ENCODE measurements around the gene SHISAL1.

The SHISAL1 gene

DNA sequence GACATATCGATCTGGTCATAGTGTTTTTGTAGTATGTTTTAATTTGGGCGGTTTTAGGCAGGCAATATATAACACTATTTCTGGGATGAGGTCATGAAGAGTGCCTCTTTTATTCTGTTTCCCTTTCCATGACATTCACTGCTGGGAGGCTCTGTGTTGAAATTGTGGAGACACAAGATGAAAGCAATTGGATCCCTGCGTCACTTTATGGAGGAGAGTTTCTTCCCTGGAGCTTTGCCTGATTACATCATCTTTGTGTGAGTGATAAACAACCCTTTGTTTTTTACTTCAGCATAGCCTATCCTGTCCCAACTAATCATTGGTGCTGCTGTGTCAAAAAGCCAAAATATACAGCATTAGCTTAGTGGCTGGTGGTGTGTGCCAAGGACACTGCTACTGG is 83.4 kb downstream of the SHISAL1 start:
- TF ChIP-seq ZC3H10 (CRISPR knock-in tag; IDR thresholded peaks at IDR 0.05): no peak
- TF ChIP-seq, protein P1, sequence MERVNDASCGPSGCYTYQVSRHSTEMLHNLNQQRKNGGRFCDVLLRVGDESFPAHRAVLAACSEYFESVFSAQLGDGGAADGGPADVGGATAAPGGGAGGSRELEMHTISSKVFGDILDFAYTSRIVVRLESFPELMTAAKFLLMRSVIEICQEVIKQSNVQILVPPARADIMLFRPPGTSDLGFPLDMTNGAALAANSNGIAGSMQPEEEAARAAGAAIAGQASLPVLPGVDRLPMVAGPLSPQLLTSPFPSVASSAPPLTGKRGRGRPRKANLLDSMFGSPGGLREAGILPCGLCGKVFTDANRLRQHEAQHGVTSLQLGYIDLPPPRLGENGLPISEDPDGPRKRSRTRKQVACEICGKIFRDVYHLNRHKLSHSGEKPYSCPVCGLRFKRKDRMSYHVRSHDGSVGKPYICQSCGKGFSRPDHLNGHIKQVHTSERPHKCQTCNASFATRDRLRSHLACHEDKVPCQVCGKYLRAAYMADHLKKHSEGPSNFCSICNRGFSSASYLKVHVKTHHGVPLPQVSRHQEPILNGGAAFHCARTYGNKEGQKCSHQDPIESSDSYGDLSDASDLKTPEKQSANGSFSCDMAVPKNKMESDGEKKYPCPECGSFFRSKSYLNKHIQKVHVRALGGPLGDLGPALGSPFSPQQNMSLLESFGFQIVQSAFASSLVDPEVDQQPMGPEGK (CRISPR knock-in tag; IDR thresholded peaks at IDR 0.05; ENCODE audit: borderline replicate concordance): no peak
- TF ChIP-seq ZFP30 (CRISPR knock-in tag; IDR thresholded peaks at IDR 0.05): no peak
- TF ChIP-seq GLIS3 (CRISPR knock-in tag; IDR thresholded peaks at IDR 0.05): no peak
- no peak for TF ChIP-seq ESRRG (CRISPR knock-in tag; IDR thresholded peaks at IDR 0.05)
- no peak for TF ChIP-seq TOX (CRISPR knock-in tag; IDR thresholded peaks at IDR 0.05; ENCODE audit: borderline replicate concordance)
- TF ChIP-seq CSDC2 (CRISPR knock-in tag; IDR thresholded peaks at IDR 0.05): no peak
- TF ChIP-seq ZNF8 (CRISPR knock-in tag; IDR thresholded peaks at IDR 0.05): no peak
- TF ChIP-seq ARNTL (CRISPR knock-in tag; IDR thresholded peaks at IDR 0.05; ENCODE audit: borderline replicate concordance, low read depth): no peak
- TF ChIP-seq, protein P2, sequence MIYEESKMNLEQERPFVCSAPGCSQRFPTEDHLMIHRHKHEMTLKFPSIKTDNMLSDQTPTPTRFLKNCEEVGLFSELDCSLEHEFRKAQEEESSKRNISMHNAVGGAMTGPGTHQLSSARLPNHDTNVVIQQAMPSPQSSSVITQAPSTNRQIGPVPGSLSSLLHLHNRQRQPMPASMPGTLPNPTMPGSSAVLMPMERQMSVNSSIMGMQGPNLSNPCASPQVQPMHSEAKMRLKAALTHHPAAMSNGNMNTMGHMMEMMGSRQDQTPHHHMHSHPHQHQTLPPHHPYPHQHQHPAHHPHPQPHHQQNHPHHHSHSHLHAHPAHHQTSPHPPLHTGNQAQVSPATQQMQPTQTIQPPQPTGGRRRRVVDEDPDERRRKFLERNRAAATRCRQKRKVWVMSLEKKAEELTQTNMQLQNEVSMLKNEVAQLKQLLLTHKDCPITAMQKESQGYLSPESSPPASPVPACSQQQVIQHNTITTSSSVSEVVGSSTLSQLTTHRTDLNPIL (CRISPR knock-in tag; IDR thresholded peaks at IDR 0.05; ENCODE audit: low read depth): no peak
- TF ChIP-seq TCF4 (CRISPR knock-in tag; IDR thresholded peaks at IDR 0.05; ENCODE audit: borderline replicate concordance): no peak
- TF ChIP-seq, protein P3, sequence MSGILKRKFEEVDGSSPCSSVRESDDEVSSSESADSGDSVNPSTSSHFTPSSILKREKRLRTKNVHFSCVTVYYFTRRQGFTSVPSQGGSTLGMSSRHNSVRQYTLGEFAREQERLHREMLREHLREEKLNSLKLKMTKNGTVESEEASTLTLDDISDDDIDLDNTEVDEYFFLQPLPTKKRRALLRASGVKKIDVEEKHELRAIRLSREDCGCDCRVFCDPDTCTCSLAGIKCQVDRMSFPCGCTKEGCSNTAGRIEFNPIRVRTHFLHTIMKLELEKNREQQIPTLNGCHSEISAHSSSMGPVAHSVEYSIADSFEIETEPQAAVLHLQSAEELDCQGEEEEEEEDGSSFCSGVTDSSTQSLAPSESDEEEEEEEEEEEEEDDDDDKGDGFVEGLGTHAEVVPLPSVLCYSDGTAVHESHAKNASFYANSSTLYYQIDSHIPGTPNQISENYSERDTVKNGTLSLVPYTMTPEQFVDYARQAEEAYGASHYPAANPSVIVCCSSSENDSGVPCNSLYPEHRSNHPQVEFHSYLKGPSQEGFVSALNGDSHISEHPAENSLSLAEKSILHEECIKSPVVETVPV (CRISPR knock-in tag; IDR thresholded peaks at IDR 0.05): no peak
- TF ChIP-seq PPARA (CRISPR knock-in tag; IDR thresholded peaks at IDR 0.05; ENCODE audit: borderline replicate concordance): no peak
- TF ChIP-seq SNAI2 (CRISPR knock-in tag; IDR thresholded peaks at IDR 0.05): no peak
- no peak for TF ChIP-seq ZFP3 (CRISPR knock-in tag; IDR thresholded peaks at IDR 0.05)
- TF ChIP-seq RARB (CRISPR knock-in tag; IDR thresholded peaks at IDR 0.05): no peak
- no peak for TF ChIP-seq ZNF565 (CRISPR knock-in tag; conservative IDR thresholded peaks at IDR 0.05; ENCODE audit: low read depth)
- no peak for TF ChIP-seq ISL1 (CRISPR knock-in tag; IDR thresholded peaks at IDR 0.05)
- TF ChIP-seq, protein P4, sequence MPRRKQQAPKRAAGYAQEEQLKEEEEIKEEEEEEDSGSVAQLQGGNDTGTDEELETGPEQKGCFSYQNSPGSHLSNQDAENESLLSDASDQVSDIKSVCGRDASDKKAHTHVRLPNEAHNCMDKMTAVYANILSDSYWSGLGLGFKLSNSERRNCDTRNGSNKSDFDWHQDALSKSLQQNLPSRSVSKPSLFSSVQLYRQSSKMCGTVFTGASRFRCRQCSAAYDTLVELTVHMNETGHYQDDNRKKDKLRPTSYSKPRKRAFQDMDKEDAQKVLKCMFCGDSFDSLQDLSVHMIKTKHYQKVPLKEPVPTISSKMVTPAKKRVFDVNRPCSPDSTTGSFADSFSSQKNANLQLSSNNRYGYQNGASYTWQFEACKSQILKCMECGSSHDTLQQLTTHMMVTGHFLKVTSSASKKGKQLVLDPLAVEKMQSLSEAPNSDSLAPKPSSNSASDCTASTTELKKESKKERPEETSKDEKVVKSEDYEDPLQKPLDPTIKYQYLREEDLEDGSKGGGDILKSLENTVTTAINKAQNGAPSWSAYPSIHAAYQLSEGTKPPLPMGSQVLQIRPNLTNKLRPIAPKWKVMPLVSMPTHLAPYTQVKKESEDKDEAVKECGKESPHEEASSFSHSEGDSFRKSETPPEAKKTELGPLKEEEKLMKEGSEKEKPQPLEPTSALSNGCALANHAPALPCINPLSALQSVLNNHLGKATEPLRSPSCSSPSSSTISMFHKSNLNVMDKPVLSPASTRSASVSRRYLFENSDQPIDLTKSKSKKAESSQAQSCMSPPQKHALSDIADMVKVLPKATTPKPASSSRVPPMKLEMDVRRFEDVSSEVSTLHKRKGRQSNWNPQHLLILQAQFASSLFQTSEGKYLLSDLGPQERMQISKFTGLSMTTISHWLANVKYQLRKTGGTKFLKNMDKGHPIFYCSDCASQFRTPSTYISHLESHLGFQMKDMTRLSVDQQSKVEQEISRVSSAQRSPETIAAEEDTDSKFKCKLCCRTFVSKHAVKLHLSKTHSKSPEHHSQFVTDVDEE (CRISPR knock-in tag; IDR thresholded peaks at IDR 0.05): no peak
- TF ChIP-seq BACH2 (CRISPR knock-in tag; IDR thresholded peaks at IDR 0.05; ENCODE audit: borderline replicate concordance): no peak

DNA sequence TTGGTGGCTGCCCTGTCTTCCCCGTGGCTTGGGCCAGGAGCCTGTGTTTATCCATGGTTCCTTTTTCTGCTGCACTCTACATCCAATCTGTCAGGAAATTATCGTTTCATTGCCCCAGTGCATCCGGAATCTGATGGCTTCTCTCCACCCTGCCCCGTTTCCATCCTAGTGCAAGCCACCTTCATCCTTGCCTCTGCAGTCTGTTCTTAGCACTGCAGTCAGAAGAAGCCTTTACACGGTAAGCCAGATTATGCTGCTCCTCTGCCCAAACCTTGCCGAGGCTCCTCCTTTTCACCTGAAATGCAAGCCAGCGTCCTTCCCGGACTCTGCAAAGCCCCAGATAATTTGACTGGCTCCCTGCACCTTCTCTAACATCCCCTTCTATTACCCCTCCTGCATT is 86.9 kb downstream of the SHISAL1 start:
- ATAC-seq: no peak

More for the DNA sequence above, 83.4 kb downstream of the SHISAL1 start:
- ATAC-seq: no peak

DNA sequence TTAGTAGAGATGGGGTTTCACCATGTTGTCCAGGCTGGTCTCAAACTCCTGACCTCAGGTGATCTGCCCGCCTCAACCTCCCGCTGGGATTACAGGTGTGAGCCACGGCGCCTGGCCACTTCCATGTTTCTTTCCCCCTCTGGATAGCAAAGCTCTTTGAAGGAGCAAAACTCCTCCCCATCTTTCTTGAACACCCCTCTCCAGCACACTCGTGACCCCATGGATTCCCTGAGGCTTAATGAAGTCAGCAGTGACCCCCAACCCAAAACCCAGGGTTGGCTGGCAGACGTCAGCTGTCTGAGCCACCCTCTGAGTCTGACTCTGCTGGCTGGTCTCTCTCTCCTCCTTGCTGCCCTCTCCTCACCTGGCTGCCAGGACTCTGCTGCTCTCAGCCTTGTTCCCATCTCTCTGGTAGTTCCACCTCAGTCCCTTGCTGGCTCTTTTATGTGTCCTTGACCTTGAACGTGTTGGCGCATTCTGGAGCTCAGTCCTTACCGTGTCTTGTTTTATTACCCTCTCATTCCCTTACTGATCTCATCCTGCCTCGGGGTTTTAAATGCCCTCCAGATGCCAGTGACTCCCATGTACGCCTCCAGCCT is 87.6 kb downstream of the SHISAL1 start:
- no peak for TF ChIP-seq ZFP30 (CRISPR knock-in tag; IDR thresholded peaks at IDR 0.05)
- TF ChIP-seq PPARA (CRISPR knock-in tag; IDR thresholded peaks at IDR 0.05; ENCODE audit: borderline replicate concordance): no peak
- no peak for TF ChIP-seq TCF4 (CRISPR knock-in tag; IDR thresholded peaks at IDR 0.05; ENCODE audit: borderline replicate concordance)
- TF ChIP-seq, protein P3 (CRISPR knock-in tag; IDR thresholded peaks at IDR 0.05): no peak
- no peak for TF ChIP-seq ZNF8 (CRISPR knock-in tag; IDR thresholded peaks at IDR 0.05)
- TF ChIP-seq BACH2 (CRISPR knock-in tag; IDR thresholded peaks at IDR 0.05; ENCODE audit: borderline replicate concordance): no peak
- no peak for ATAC-seq

More for the DNA sequence above, 86.9 kb downstream of the SHISAL1 start:
- TF ChIP-seq, protein P2 (CRISPR knock-in tag; IDR thresholded peaks at IDR 0.05; ENCODE audit: low read depth): no peak
- TF ChIP-seq GLIS3 (CRISPR knock-in tag; IDR thresholded peaks at IDR 0.05): no peak
- no peak for TF ChIP-seq SNAI2 (CRISPR knock-in tag; IDR thresholded peaks at IDR 0.05)
- TF ChIP-seq ZFP30 (CRISPR knock-in tag; IDR thresholded peaks at IDR 0.05): no peak
